HEK293 (cell line): ENCODE data around the gene DSCAML1.

Source experiments
- BCL11A ChIP-seq: fragments of 450-650 bp; formaldehyde crosslinking; IDR thresholded peaks from 2 replicates; pipeline ENCODE4 v1.5.1; 2016; ENCODE audit warnings: low read depth, missing biosample characterization, missing genetic modification characterization
- CTCF ChIP-seq: fragments of 450-650 bp; formaldehyde crosslinking; IDR thresholded peaks from 2 replicates; pipeline ENCODE4 v1.5.1; 2016; ENCODE audit warnings: missing biosample characterization, missing genetic modification characterization
- KLF10 ChIP-seq: fragments of 450-650 bp; IDR thresholded peaks from 2 replicates; pipeline ENCODE4 v1.5.1; 2018; ENCODE audit warnings: missing biosample characterization, mild to moderate bottlenecking, missing genetic modification characterization
- ZBTB7A ChIP-seq: fragments of 450-650 bp; formaldehyde crosslinking; IDR thresholded peaks from 2 replicates; pipeline ENCODE4 v1.5.1; 2016; ENCODE audit warnings: low read depth, missing biosample characterization, missing genetic modification characterization
- ZFP3 ChIP-seq: fragments of 450-650 bp; formaldehyde crosslinking; IDR thresholded peaks from 2 replicates; pipeline ENCODE4 v1.5.1; 2016; ENCODE audit warnings: low read depth, missing biosample characterization, missing genetic modification characterization
- ZNF133 ChIP-seq: fragments of 450-650 bp; formaldehyde crosslinking; IDR thresholded peaks from 2 replicates; pipeline ENCODE4 v1.5.1; 2016; ENCODE audit warnings: missing biosample characterization, missing genetic modification characterization
- ZNF561 ChIP-seq: fragments of 450-650 bp; IDR thresholded peaks from 2 replicates; pipeline ENCODE4 v1.5.1; 2018; ENCODE audit warnings: missing biosample characterization, missing genetic modification characterization, borderline replicate concordance
- ZNF660 ChIP-seq: fragments of 450-650 bp; IDR thresholded peaks from 2 replicates; pipeline ENCODE4 v1.5.1; 2018; ENCODE audit warnings: missing biosample characterization, mild to moderate bottlenecking, missing genetic modification characterization
- ZNF792 ChIP-seq: fragments of 450-650 bp; formaldehyde crosslinking; IDR thresholded peaks from 2 replicates; pipeline ENCODE4 v1.5.1; 2016; ENCODE audit warnings: missing biosample characterization, missing genetic modification characterization
- ZSCAN30 ChIP-seq: fragments of 450-650 bp; IDR thresholded peaks from 2 replicates; pipeline ENCODE4 v1.5.1; 2018; ENCODE audit warnings: missing biosample characterization, mild to moderate bottlenecking, missing genetic modification characterization, moderate library complexity
- TF ChIP-seq, protein P1 (sequence below): fragments of 450-650 bp; formaldehyde crosslinking; IDR thresholded peaks from 2 replicates; pipeline ENCODE4 v1.5.1; 2017; ENCODE audit warnings: missing biosample characterization, missing genetic modification characterization

- no peak for TF ChIP-seq CTCF (tag by site-specific recombination)
- no peak for TF ChIP-seq ZNF561 (tag by site-specific recombination)
- TF ChIP-seq ZNF792: no peak
- no peak for TF ChIP-seq ZFP3 (tag by site-specific recombination)
- TF ChIP-seq ZBTB7A (tag by site-specific recombination): no peak
- TF ChIP-seq ZNF660 (tag by site-specific recombination): no peak
- TF ChIP-seq KLF10 (tag by site-specific recombination): no peak
- no peak for TF ChIP-seq ZSCAN30
- TF ChIP-seq, protein P1, sequence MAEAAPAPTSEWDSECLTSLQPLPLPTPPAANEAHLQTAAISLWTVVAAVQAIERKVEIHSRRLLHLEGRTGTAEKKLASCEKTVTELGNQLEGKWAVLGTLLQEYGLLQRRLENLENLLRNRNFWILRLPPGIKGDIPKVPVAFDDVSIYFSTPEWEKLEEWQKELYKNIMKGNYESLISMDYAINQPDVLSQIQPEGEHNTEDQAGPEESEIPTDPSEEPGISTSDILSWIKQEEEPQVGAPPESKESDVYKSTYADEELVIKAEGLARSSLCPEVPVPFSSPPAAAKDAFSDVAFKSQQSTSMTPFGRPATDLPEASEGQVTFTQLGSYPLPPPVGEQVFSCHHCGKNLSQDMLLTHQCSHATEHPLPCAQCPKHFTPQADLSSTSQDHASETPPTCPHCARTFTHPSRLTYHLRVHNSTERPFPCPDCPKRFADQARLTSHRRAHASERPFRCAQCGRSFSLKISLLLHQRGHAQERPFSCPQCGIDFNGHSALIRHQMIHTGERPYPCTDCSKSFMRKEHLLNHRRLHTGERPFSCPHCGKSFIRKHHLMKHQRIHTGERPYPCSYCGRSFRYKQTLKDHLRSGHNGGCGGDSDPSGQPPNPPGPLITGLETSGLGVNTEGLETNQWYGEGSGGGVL: no peak
- TF ChIP-seq ZNF133 (tag by site-specific recombination): no peak
- no peak for TF ChIP-seq BCL11A
These were observed 154.2 kb downstream of the DSCAML1 start for GRCh38 chr11:117642835-117643234.
